RWPE1 (cell line): Measurements from ENCODE around the gene GCG.

Source experiments
- CTCF ChIA-PET: fragments of 350-600 bp; sonication (Branson Sonifier 250); formaldehyde crosslinking; extraction: SDS; loops from one replicate; lab custom pipeline; 2021; lab: Yijun Ruan, JAX
- POLR2A ChIA-PET: fragments of 400-600 bp; formaldehyde crosslinking; extraction: SDS; loops from one replicate; lab custom pipeline; 2020; ENCODE audit warnings: antibody characterized with exemption; ENCODE audit not compliant: low non-redundant PET; lab: Yijun Ruan, JAX
- DNase-seq: peaks from one replicate; pipeline ENCODE4 v3.0.0; 2012; ENCODE audit warnings: low spot score
- H3K27ac ChIP-seq: fragments of 450-650 bp; 2 replicates; pipeline ENCODE4 v1.5.1; 2017
- CTCF ChIP-seq: fragments of 450-650 bp; conservative IDR thresholded peaks from 2 replicates; pipeline ENCODE4 v1.5.1; 2017; ENCODE audit warnings: low read depth, mild to moderate bottlenecking

GCG gene

GRCh38 chr2:162113776-162114168 is 38.3 kb downstream of the GCG start:
- POLR2A ChIA-PET: no interaction called here
- no peak overlapping the region for H3K27ac ChIP-seq
- peak; percentile 38 for DNase-seq
- CTCF ChIA-PET: no interaction called here
- no peak for TF ChIP-seq CTCF

GRCh38 chr2:162113088-162113775 is 38.8 kb downstream of the GCG start:
- TF ChIP-seq CTCF: no peak
- no peak for DNase-seq
- POLR2A ChIA-PET: no interaction called here
- CTCF ChIA-PET: no interaction called here
- H3K27ac ChIP-seq: no peak overlapping the region

- ChIA-PET POLR2A (no interaction called here), CTCF (no interaction called here)
- no peak for DNase-seq
- TF ChIP-seq CTCF: no peak
- no peak overlapping the region for H3K27ac ChIP-seq
Observed at GRCh38 chr2:162111958-162112850, 39.8 kb downstream of the GCG start.

GRCh38 chr2:162107361-162107901 is 44.6 kb downstream of the GCG start:
- POLR2A ChIA-PET: no interaction called here
- no peak for DNase-seq
- TF ChIP-seq CTCF: no peak
- H3K27ac ChIP-seq: no peak overlapping the region
- CTCF ChIA-PET: interaction anchor here (0.7 kb wide), 1 partner anchor 1800 kb away, joined by 3 read pairs; no protein-coding TSS in a partner anchor

GRCh38 chr2:162106746-162107145 is 45.3 kb downstream of the GCG start:
- ChIA-PET POLR2A (no interaction called here), CTCF (interaction anchor here (0.6 kb wide), 1 partner anchor 46 kb away, joined by 3 read pairs; no protein-coding TSS in a partner anchor)
- no peak overlapping the region for H3K27ac ChIP-seq
- no peak for DNase-seq
- no peak for TF ChIP-seq CTCF

- ChIA-PET POLR2A (no interaction called here), CTCF (interaction anchor here (0.6 kb wide), 2 partner anchors 19 to 45 kb away, joined by 3 to 5 read pairs; no protein-coding TSS in a partner anchor)
- no peak for TF ChIP-seq CTCF
- no peak overlapping the region for H3K27ac ChIP-seq
- no peak for DNase-seq
Observed at GRCh38 chr2:162106146-162106551, 45.9 kb downstream of the GCG start.
